SU-DHL-6 (cell line): ENCODE data around the gene OSBPL5.

Source experiments
- H2AFZ ChIP-seq: fragments of 200-600 bp; sonication (generic); 2 replicates; pipeline ENCODE4 v1.6.1; 2014; ENCODE audit warnings: low read depth, mild to moderate bottlenecking, moderate library complexity, mixed read lengths, antibody characterized with exemption, low read length; ENCODE audit not compliant: severe bottlenecking
- H3F3A ChIP-seq: fragments of 200-600 bp; shearing (Covaris generic); 2 replicates; pipeline ENCODE4 v1.6.0; 2016; ENCODE audit warnings: antibody characterized with exemption, mild to moderate bottlenecking; ENCODE audit not compliant: insufficient read depth
- H3K27ac ChIP-seq: fragments of 200-600 bp; sonication (generic); 2 replicates; pipeline ENCODE4 v1.5.1; 2016; ENCODE audit warnings: low read depth, mild to moderate bottlenecking, low read length, moderate library complexity, mixed read lengths
- H3K27me3 ChIP-seq: fragments of 200-600 bp; sonication (generic), shearing (Covaris generic); 2 replicates; pipeline ENCODE4 v1.6.0; 2014; ENCODE audit warnings: mild to moderate bottlenecking, low read length
- H3K36me3 ChIP-seq: fragments of 200-600 bp; sonication (generic); 2 replicates; pipeline ENCODE4 v1.6.1; 2014; ENCODE audit warnings: mild to moderate bottlenecking, low read length, mixed read lengths
- H3K4me2 ChIP-seq: fragments of 300-600, 200-600 bp; shearing (Covaris generic), sonication (generic); 2 replicates; pipeline ENCODE4 v1.6.0; 2014; ENCODE audit warnings: low read length, low read depth, mild to moderate bottlenecking; ENCODE audit not compliant: poor library complexity, severe bottlenecking
- H3K4me3 ChIP-seq: fragments of 200-600 bp; sonication (generic); 2 replicates; pipeline ENCODE4 v1.5.1; 2014; ENCODE audit warnings: antibody characterized with exemption, low read length, mild to moderate bottlenecking, mixed read lengths; ENCODE audit not compliant: insufficient read depth, poor library complexity, severe bottlenecking
- H3K79me2 ChIP-seq: fragments of 200-600 bp; sonication (generic); 2 replicates; pipeline ENCODE4 v1.6.1; 2014; ENCODE audit warnings: mild to moderate bottlenecking, low read length, moderate library complexity; ENCODE audit not compliant: insufficient read depth
- H3K9ac ChIP-seq: fragments of 200-600 bp; sonication (generic); 2 replicates; pipeline ENCODE4 v1.7.0; 2014; ENCODE audit warnings: mild to moderate bottlenecking, low read length
- H3K9me2 ChIP-seq: fragments of 200-600 bp; sonication (generic); replicated peaks from 2 replicates; pipeline ENCODE4 v1.6.1; 2014; ENCODE audit warnings: low read length; ENCODE audit not compliant: insufficient read depth
- H3K9me3 ChIP-seq: fragments of 200-600 bp; sonication (generic); 2 replicates; pipeline ENCODE4 v1.6.1; 2014; ENCODE audit warnings: low read length, mixed read lengths; ENCODE audit not compliant: insufficient read depth
- H4K20me1 ChIP-seq: fragments of 200-600 bp; sonication (generic); 2 replicates; pipeline ENCODE4 v1.6.1; 2014; ENCODE audit warnings: low read depth, mild to moderate bottlenecking, antibody characterized with exemption, low read length, moderate library complexity, mixed read lengths
- EZH2phosphoT487 ChIP-seq: fragments of 200-600 bp; sonication (generic), shearing (Covaris generic); conservative IDR thresholded peaks from 2 replicates; pipeline ENCODE4 v1.6.1; 2018; ENCODE audit warnings: mild to moderate bottlenecking, antibody characterized with exemption, low read length, moderate library complexity, mixed read lengths
- TF ChIP-seq, protein P1 (sequence below): fragments of 200-600 bp; sonication (generic); IDR thresholded peaks from one replicate; pipeline ENCODE4 v1.5.1; 2017; ENCODE audit warnings: antibody characterized with exemption, mild to moderate bottlenecking, low read length, moderate library complexity; ENCODE audit not compliant: insufficient read depth, poor library complexity, severe bottlenecking

Gene OSBPL5

DNA sequence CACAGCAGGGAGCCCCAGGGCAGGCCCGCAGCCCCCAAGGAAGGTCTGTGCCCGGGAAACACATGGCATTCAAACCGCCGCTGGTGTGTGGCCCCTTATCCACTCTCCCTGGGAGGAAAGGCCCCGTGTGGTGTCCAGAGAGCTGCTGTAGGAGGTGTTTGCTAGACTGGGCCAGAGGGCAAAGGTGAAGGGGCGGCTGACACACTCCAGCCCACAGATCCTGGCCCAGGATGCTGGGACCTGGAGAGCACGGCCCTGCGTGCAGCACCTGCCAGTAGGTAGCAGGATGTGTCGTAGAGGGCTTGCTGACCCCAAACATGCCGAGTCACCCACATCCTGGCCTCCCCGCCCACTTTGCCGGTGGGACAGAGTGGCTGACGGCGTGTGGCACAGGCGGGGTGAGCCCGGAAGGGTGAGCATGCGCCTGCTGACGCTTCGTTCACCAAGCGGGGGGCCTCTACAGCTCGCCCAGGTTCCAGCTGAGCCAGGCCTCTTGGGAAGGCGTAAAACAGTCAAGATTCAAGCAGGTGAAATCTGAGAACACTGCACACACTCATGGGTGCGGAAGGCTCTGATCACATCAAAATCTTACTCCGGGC is 11.0 kb downstream of the OSBPL5 start:
- Histone ChIP-seq H3K9ac (no peak overlapping the region), H3K79me2 (no peaks in the 10 kb centered on the region), H3K9me2 (no peaks in the 10 kb centered on the region), H2AFZ (no peak overlapping the region), H3F3A (no peaks in the 10 kb centered on the region), H3K4me3 (no peak overlapping the region), H3K27ac (no peak overlapping the region), H3K27me3 (no peaks in the 10 kb centered on the region), H4K20me1 (no peaks in the 10 kb centered on the region), H3K4me2 (no peak overlapping the region), H3K9me3 (no peaks in the 10 kb centered on the region), H3K36me3 (no peaks in the 10 kb centered on the region)
- TF ChIP-seq, protein P1, sequence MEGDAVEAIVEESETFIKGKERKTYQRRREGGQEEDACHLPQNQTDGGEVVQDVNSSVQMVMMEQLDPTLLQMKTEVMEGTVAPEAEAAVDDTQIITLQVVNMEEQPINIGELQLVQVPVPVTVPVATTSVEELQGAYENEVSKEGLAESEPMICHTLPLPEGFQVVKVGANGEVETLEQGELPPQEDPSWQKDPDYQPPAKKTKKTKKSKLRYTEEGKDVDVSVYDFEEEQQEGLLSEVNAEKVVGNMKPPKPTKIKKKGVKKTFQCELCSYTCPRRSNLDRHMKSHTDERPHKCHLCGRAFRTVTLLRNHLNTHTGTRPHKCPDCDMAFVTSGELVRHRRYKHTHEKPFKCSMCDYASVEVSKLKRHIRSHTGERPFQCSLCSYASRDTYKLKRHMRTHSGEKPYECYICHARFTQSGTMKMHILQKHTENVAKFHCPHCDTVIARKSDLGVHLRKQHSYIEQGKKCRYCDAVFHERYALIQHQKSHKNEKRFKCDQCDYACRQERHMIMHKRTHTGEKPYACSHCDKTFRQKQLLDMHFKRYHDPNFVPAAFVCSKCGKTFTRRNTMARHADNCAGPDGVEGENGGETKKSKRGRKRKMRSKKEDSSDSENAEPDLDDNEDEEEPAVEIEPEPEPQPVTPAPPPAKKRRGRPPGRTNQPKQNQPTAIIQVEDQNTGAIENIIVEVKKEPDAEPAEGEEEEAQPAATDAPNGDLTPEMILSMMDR: no peak
- no peak for TF ChIP-seq EZH2phosphoT487

- Histone ChIP-seq H4K20me1 (no peaks in the 10 kb centered on the region), H3K4me2 (no peak overlapping the region), H3K27ac (no peak overlapping the region), H3K36me3 (no peaks in the 10 kb centered on the region), H3K9ac (no peak overlapping the region), H3F3A (no peaks in the 10 kb centered on the region), H3K27me3 (no peaks in the 10 kb centered on the region), H3K9me2 (no peaks in the 10 kb centered on the region), H3K4me3 (no peak overlapping the region), H3K9me3 (no peaks in the 10 kb centered on the region), H3K79me2 (no peaks in the 10 kb centered on the region), H2AFZ (no peak overlapping the region)
- TF ChIP-seq, protein P1: no peak
- TF ChIP-seq EZH2phosphoT487: no peak
Observed at GRCh38 chr11:3153291-3153861, 11.7 kb downstream of the OSBPL5 start.

DNA sequence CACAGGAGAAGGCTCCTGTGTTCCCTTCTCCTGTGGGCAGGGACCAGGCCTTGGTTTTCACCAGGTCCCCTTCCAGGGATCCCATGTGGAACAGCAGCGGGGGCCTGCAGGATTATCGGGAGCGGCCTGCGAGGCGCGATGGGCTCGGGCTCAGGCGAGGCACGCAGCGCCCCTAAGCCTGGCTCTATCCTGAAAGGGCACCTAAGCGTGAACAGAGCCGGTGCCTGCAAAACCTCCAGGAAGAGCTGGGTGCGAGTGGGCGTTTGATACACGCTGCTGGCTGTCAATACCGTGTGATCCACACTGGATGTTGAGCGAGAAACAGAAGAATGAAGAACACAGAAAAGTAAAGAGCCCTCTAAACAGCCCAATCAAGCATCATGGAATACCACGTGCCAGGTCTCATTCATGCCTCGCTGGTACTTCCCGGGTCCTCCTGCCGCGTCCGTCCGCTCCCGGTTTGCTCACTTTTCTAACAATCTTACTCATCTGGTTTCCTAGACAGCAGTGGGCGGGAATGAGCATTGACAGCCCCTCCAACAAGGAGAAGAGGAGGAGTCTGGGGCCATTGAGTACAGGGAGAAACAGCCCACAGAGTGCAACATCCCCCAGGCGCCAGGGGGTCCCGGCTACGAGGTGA is 12.5 kb downstream of the OSBPL5 start:
- TF ChIP-seq EZH2phosphoT487: no peak
- TF ChIP-seq, protein P1: no peak
- H3K4me2 ChIP-seq: no peak overlapping the region

More for the DNA sequence above, 12.5 kb downstream of the OSBPL5 start:
- H3F3A ChIP-seq: no peaks in the 10 kb centered on the region
- no peaks in the 10 kb centered on the region for H3K9me2 ChIP-seq
- no peaks in the 10 kb centered on the region for H3K9me3 ChIP-seq
- H3K79me2 ChIP-seq: no peaks in the 10 kb centered on the region
- H3K36me3 ChIP-seq: no peaks in the 10 kb centered on the region
- no peak overlapping the region for H3K27ac ChIP-seq
- H3K4me3 ChIP-seq: no peak overlapping the region
- H4K20me1 ChIP-seq: no peaks in the 10 kb centered on the region
- H3K9ac ChIP-seq: no peak overlapping the region
- H3K27me3 ChIP-seq: no peaks in the 10 kb centered on the region
- H2AFZ ChIP-seq: no peak overlapping the region
